HEK293T (cell line): ENCODE results near the gene PPP6R3.

Experiments
- CTCF ChIA-PET: fragments of 350-600 bp; formaldehyde crosslinking; extraction: SDS; loops from one replicate; lab custom pipeline; 2021; ENCODE audit warnings: antibody characterized with exemption, inconsistent platforms; lab: Yijun Ruan, JAX
- POLR2A ChIA-PET: fragments of 350-600 bp; formaldehyde crosslinking; extraction: SDS; loops from one replicate; lab custom pipeline; 2020; ENCODE audit warnings: antibody characterized with exemption, inconsistent platforms; lab: Yijun Ruan, JAX
- DNase-seq: peaks from one replicate; pipeline ENCODE4 v3.0.0; 2012; ENCODE audit warnings: mixed read lengths; ENCODE audit errors: extremely low spot score
- ARNT ChIP-seq: fragments of 450-650 bp; IDR thresholded peaks from 2 replicates; pipeline ENCODE4 v1.6.1; 2017; ENCODE audit warnings: mild to moderate bottlenecking
- BHLHE40 ChIP-seq: fragments of 450-650 bp; IDR thresholded peaks from 2 replicates; pipeline ENCODE4 v1.6.1; 2016; ENCODE audit warnings: mild to moderate bottlenecking, moderate library complexity, borderline replicate concordance
- CTBP1 ChIP-seq: fragments of 450-650 bp; IDR thresholded peaks from 2 replicates; pipeline ENCODE4 v1.6.1; 2016; ENCODE audit warnings: borderline replicate concordance
- ELF4 ChIP-seq: fragments of 450-650 bp; IDR thresholded peaks from 2 replicates; pipeline ENCODE4 v1.6.1; 2017; ENCODE audit warnings: antibody characterized with exemption
- FOXA1 ChIP-seq: fragments of 450-650 bp; IDR thresholded peaks from 2 replicates; pipeline ENCODE4 v1.6.1; 2016; ENCODE audit warnings: mild to moderate bottlenecking
- FOXK2 ChIP-seq: fragments of 450-650 bp; IDR thresholded peaks from 2 replicates; pipeline ENCODE4 v1.6.1; 2016; ENCODE audit warnings: mild to moderate bottlenecking
- FOXM1 ChIP-seq: fragments of 450-650 bp; IDR thresholded peaks from 2 replicates; pipeline ENCODE4 v1.6.1; 2017; ENCODE audit warnings: mild to moderate bottlenecking, borderline replicate concordance
- HDGF ChIP-seq: fragments of 450-650 bp; IDR thresholded peaks from 2 replicates; pipeline ENCODE4 v1.6.1; 2017; ENCODE audit warnings: antibody characterized with exemption, borderline replicate concordance
- L3MBTL2 ChIP-seq: fragments of 450-650 bp; conservative IDR thresholded peaks from 2 replicates; pipeline ENCODE4 v1.6.1; 2016; ENCODE audit warnings: mild to moderate bottlenecking
- LEF1 ChIP-seq: fragments of 450-650 bp; IDR thresholded peaks from 2 replicates; pipeline ENCODE4 v1.6.1; 2017; ENCODE audit warnings: mild to moderate bottlenecking, borderline replicate concordance
- NFRKB ChIP-seq: fragments of 450-650 bp; IDR thresholded peaks from 2 replicates; pipeline ENCODE4 v1.6.1; 2016; ENCODE audit warnings: mild to moderate bottlenecking, moderate library complexity
- PKNOX1 ChIP-seq: fragments of 450-650 bp; IDR thresholded peaks from 2 replicates; pipeline ENCODE4 v1.6.1; 2016
- SP1 ChIP-seq: fragments of 450-650 bp; IDR thresholded peaks from 2 replicates; pipeline ENCODE4 v1.6.1; 2017
- SUZ12 ChIP-seq: fragments of 450-650 bp; IDR thresholded peaks from 2 replicates; pipeline ENCODE4 v1.6.1; 2016; ENCODE audit warnings: mild to moderate bottlenecking
- TARDBP ChIP-seq: fragments of 450-650 bp; IDR thresholded peaks from 2 replicates; pipeline ENCODE4 v1.6.1; 2016
- ZNF384 ChIP-seq: fragments of 450-650 bp; IDR thresholded peaks from 2 replicates; pipeline ENCODE4 v1.6.1; 2016

Gene PPP6R3

GRCh38 chr11:68575025-68575665, 114.6 kb downstream of the PPP6R3 start:
- CTCF ChIA-PET, result interaction anchor here (2.0 kb wide), 1 partner anchor 9 kb away, joined by 6 read pairs; no protein-coding TSS in a partner anchor
- TF ChIP-seq ARNT, result no peak
- no peak for TF ChIP-seq SUZ12
- TF ChIP-seq L3MBTL2, result no peak
- TF ChIP-seq LEF1, result no peak
- no peak for TF ChIP-seq ZNF384
- no peak for TF ChIP-seq CTBP1
- TF ChIP-seq FOXA1, result no peak
- no peak for TF ChIP-seq HDGF
- no peak for TF ChIP-seq TARDBP
- TF ChIP-seq FOXK2, result no peak
- POLR2A ChIA-PET, result interaction anchor here (1.2 kb wide), 1 partner anchor 9 kb away, joined by 4 read pairs; no protein-coding TSS in a partner anchor
- no peak for DNase-seq

- ChIA-PET CTCF (no interaction called here), POLR2A (no interaction called here)
- no peak for DNase-seq
- TF ChIP-seq FOXA1, result no peak
- no peak for TF ChIP-seq HDGF
These were observed 118.9 kb downstream of the PPP6R3 start for GRCh38 chr11:68579455-68579854.

GRCh38 chr11:68581439-68581838, 120.9 kb downstream of the PPP6R3 start:
- POLR2A ChIA-PET, result no interaction called here
- CTCF ChIA-PET, result interaction anchor here (0.6 kb wide), 1 partner anchor 71 kb away, joined by 3 read pairs; no protein-coding TSS in a partner anchor
- TF ChIP-seq SUZ12, result no peak
- TF ChIP-seq BHLHE40, result no peak
- TF ChIP-seq ELF4, result no peak
- TF ChIP-seq TARDBP, result no peak
- TF ChIP-seq HDGF, result no peak
- no peak for TF ChIP-seq SP1
- TF ChIP-seq PKNOX1, result no peak
- no peak for TF ChIP-seq ARNT
- TF ChIP-seq NFRKB, result no peak
- TF ChIP-seq ZNF384, result no peak
- no peak for TF ChIP-seq CTBP1
- no peak for TF ChIP-seq LEF1
- no peak for TF ChIP-seq FOXA1
- TF ChIP-seq L3MBTL2, result no peak
- TF ChIP-seq FOXK2, result no peak
- TF ChIP-seq FOXM1, result no peak
- DNase-seq, result no peak

GRCh38 chr11:68581901-68582300, 121.3 kb downstream of the PPP6R3 start:
- ChIA-PET CTCF (interaction anchor here (0.6 kb wide), 1 partner anchor 72 kb away, joined by 3 read pairs; no protein-coding TSS in a partner anchor), POLR2A (no interaction called here)
- TF ChIP-seq NFRKB (no peak), ZNF384 (no peak), FOXA1 (no peak), SUZ12 (no peak), FOXK2 (no peak), HDGF (no peak), FOXM1 (no peak), PKNOX1 (no peak), ARNT (no peak), CTBP1 (no peak), SP1 (no peak), L3MBTL2 (no peak), ELF4 (no peak), LEF1 (no peak), TARDBP (no peak), BHLHE40 (no peak)
- DNase-seq, result no peak

GRCh38 chr11:68582416-68583040, 122.0 kb downstream of the PPP6R3 start:
- CTCF ChIA-PET, result no interaction called here
- no peak for TF ChIP-seq FOXK2
- POLR2A ChIA-PET, result no interaction called here
- DNase-seq, result no peak

GRCh38 chr11:68583041-68583446, 122.5 kb downstream of the PPP6R3 start:
- TF ChIP-seq NFRKB (no peak), ELF4 (no peak), FOXM1 (no peak), L3MBTL2 (no peak), PKNOX1 (no peak), SUZ12 (no peak), LEF1 (no peak), FOXK2 (no peak), SP1 (no peak)
- no peak for DNase-seq
- POLR2A ChIA-PET, result interaction anchor here (1.0 kb wide), 1 partner anchor 15 kb away, joined by 3 read pairs; no protein-coding TSS in a partner anchor
- CTCF ChIA-PET, result interaction anchor here (0.9 to 1.1 kb wide), 2 partner anchors 9 to 85 kb away, joined by 5 to 6 read pairs; no protein-coding TSS in a partner anchor
